ENCODE data around the gene LINC01488.

Gene LINC01488

GRCh38 chr11:69452206-69452987, 29.1 kb upstream of the LINC01488 start:
- peaks cover 0 to 16% (median 5%) of the 10 kb centered on the region in 5 donors for H3K9me3 ChIP-seq (ENCODE audit: control insufficient read depth in 5 of 5, low read length in 5 of 5)

GRCh38 chr11:69453151-69453550, 28.3 kb upstream of the LINC01488 start:
- Histone ChIP-seq H3K27me3 (ENCODE audit: control insufficient read depth in 5 of 5, insufficient read depth in 4 of 5, low read length in 5 of 5) (peaks cover 0 to 8% (median 0%) of the 10 kb centered on the region in 5 donors), H3K4me3 (ENCODE audit: low read depth in 1 of 5, low read length in 5 of 5) (no peak overlapping the region), H3K9ac (ENCODE audit: low read length in 5 of 5) (no peak overlapping the region), H3K36me3 (ENCODE audit: control insufficient read depth in 5 of 5, insufficient read depth in 5 of 5, low read length in 5 of 5) (no peaks in the 10 kb centered on the region), H3K27ac (ENCODE audit: low read depth, low read length) (no peak overlapping the region), H3K4me1 (ENCODE audit: control insufficient read depth in 5 of 5, insufficient read depth in 5 of 5, low read length in 5 of 5) (peaks cover 8 to 41% (median 26%) of the 10 kb centered on the region in 5 donors), H3K9me3 (ENCODE audit: control insufficient read depth in 5 of 5, low read length in 5 of 5) (peaks cover 0 to 16% (median 5%) of the 10 kb centered on the region in 5 donors)

More at GRCh38 chr11:69452206-69452987, 29.1 kb upstream of the LINC01488 start:
- no peak overlapping the region for H3K4me3 ChIP-seq (ENCODE audit: low read depth in 1 of 5, low read length in 5 of 5)
- no peak overlapping the region for H3K27ac ChIP-seq (ENCODE audit: low read depth, low read length)
- no peaks in the 10 kb centered on the region for H3K36me3 ChIP-seq (ENCODE audit: control insufficient read depth in 5 of 5, insufficient read depth in 5 of 5, low read length in 5 of 5)
- H3K27me3 ChIP-seq (ENCODE audit: control insufficient read depth in 5 of 5, insufficient read depth in 4 of 5, low read length in 5 of 5), result peaks cover 0 to 8% (median 0%) of the 10 kb centered on the region in 5 donors
- H3K9ac ChIP-seq (ENCODE audit: low read length in 5 of 5), result no peak overlapping the region
- peaks cover 8 to 48% (median 30%) of the 10 kb centered on the region in 5 donors for H3K4me1 ChIP-seq (ENCODE audit: control insufficient read depth in 5 of 5, insufficient read depth in 5 of 5, low read length in 5 of 5)

- peaks cover 0 to 16% (median 5%) of the 10 kb centered on the region in 5 donors for H3K9me3 ChIP-seq (ENCODE audit: control insufficient read depth in 5 of 5, low read length in 5 of 5)
- no peak overlapping the region for H3K9ac ChIP-seq (ENCODE audit: low read length in 5 of 5)
- no peaks in the 10 kb centered on the region for H3K36me3 ChIP-seq (ENCODE audit: control insufficient read depth in 5 of 5, insufficient read depth in 5 of 5, low read length in 5 of 5)
- H3K27ac ChIP-seq (ENCODE audit: low read depth, low read length), result no peak overlapping the region
- H3K4me1 ChIP-seq (ENCODE audit: control insufficient read depth in 5 of 5, insufficient read depth in 5 of 5, low read length in 5 of 5), result peaks cover 2 to 33% (median 17%) of the 10 kb centered on the region in 5 donors
- H3K27me3 ChIP-seq (ENCODE audit: control insufficient read depth in 5 of 5, insufficient read depth in 4 of 5, low read length in 5 of 5), result peaks cover 0 to 8% (median 0%) of the 10 kb centered on the region in 5 donors
- no peak overlapping the region for H3K4me3 ChIP-seq (ENCODE audit: low read depth in 1 of 5, low read length in 5 of 5)
Observed at GRCh38 chr11:69454018-69454417, 27.4 kb upstream of the LINC01488 start.

GRCh38 chr11:69455969-69456368, 25.5 kb upstream of the LINC01488 start:
- H3K36me3 ChIP-seq (ENCODE audit: control insufficient read depth in 5 of 5, insufficient read depth in 5 of 5, low read length in 5 of 5), result no peaks in the 10 kb centered on the region
- no peak overlapping the region for H3K9ac ChIP-seq (ENCODE audit: low read length in 5 of 5)
- peaks cover 0 to 13% (median 1%) of the 10 kb centered on the region in 5 donors for H3K4me1 ChIP-seq (ENCODE audit: control insufficient read depth in 5 of 5, insufficient read depth in 5 of 5, low read length in 5 of 5)
- H3K27ac ChIP-seq (ENCODE audit: low read depth, low read length), result no peak overlapping the region
- peaks cover 0 to 5% (median 0%) of the 10 kb centered on the region in 5 donors for H3K27me3 ChIP-seq (ENCODE audit: control insufficient read depth in 5 of 5, insufficient read depth in 4 of 5, low read length in 5 of 5)
- H3K4me3 ChIP-seq (ENCODE audit: low read depth in 1 of 5, low read length in 5 of 5), result no peak overlapping the region
- peaks cover 0 to 21% (median 14%) of the 10 kb centered on the region in 5 donors for H3K9me3 ChIP-seq (ENCODE audit: control insufficient read depth in 5 of 5, low read length in 5 of 5)

- Histone ChIP-seq H3K4me3 (ENCODE audit: low read depth in 1 of 5, low read length in 5 of 5) (no peak overlapping the region), H3K4me1 (ENCODE audit: control insufficient read depth in 5 of 5, insufficient read depth in 5 of 5, low read length in 5 of 5) (peaks cover 0 to 7% (median 1%) of the 10 kb centered on the region in 5 donors), H3K27me3 (ENCODE audit: control insufficient read depth in 5 of 5, insufficient read depth in 4 of 5, low read length in 5 of 5) (peaks cover 0 to 5% (median 0%) of the 10 kb centered on the region in 5 donors), H3K36me3 (ENCODE audit: control insufficient read depth in 5 of 5, insufficient read depth in 5 of 5, low read length in 5 of 5) (no peaks in the 10 kb centered on the region), H3K9me3 (ENCODE audit: control insufficient read depth in 5 of 5, low read length in 5 of 5) (peaks cover 0 to 26% (median 17%) of the 10 kb centered on the region in 5 donors), H3K9ac (ENCODE audit: low read length in 5 of 5) (no peak overlapping the region), H3K27ac (ENCODE audit: low read depth, low read length) (no peak overlapping the region)
Observed at GRCh38 chr11:69456712-69457111, 24.8 kb upstream of the LINC01488 start.

- Histone ChIP-seq H3K9me3 (ENCODE audit: control insufficient read depth in 5 of 5, low read length in 5 of 5) (peaks cover 0 to 20% (median 13%) of the 10 kb centered on the region in 5 donors), H3K36me3 (ENCODE audit: control insufficient read depth in 5 of 5, insufficient read depth in 5 of 5, low read length in 5 of 5) (no peaks in the 10 kb centered on the region), H3K27ac (ENCODE audit: low read depth, low read length) (no peak overlapping the region), H3K27me3 (ENCODE audit: control insufficient read depth in 5 of 5, insufficient read depth in 4 of 5, low read length in 5 of 5) (peaks cover 0 to 15% (median 0%) of the 10 kb centered on the region in 5 donors), H3K4me1 (ENCODE audit: control insufficient read depth in 5 of 5, insufficient read depth in 5 of 5, low read length in 5 of 5) (peaks cover 5 to 25% (median 19%) of the 10 kb centered on the region in 5 donors), H3K4me3 (ENCODE audit: low read depth in 1 of 5, low read length in 5 of 5) (no peak overlapping the region), H3K9ac (ENCODE audit: low read length in 5 of 5) (no peak overlapping the region)
Observed at GRCh38 chr11:69459848-69460539, 21.5 kb upstream of the LINC01488 start.

- H3K27ac ChIP-seq (ENCODE audit: low read depth, low read length), result no peak overlapping the region
- no peaks in the 10 kb centered on the region for H3K36me3 ChIP-seq (ENCODE audit: control insufficient read depth in 5 of 5, insufficient read depth in 5 of 5, low read length in 5 of 5)
- H3K9me3 ChIP-seq (ENCODE audit: control insufficient read depth in 5 of 5, low read length in 5 of 5), result peaks cover 0 to 20% (median 13%) of the 10 kb centered on the region in 5 donors
- H3K4me3 ChIP-seq (ENCODE audit: low read depth in 1 of 5, low read length in 5 of 5), result peak overlapping the region in 1 of 5 donors; percentile 19
- H3K4me1 ChIP-seq (ENCODE audit: control insufficient read depth in 5 of 5, insufficient read depth in 5 of 5, low read length in 5 of 5), result peaks cover 5 to 31% (median 22%) of the 10 kb centered on the region in 5 donors
- peaks cover 0 to 15% (median 0%) of the 10 kb centered on the region in 5 donors for H3K27me3 ChIP-seq (ENCODE audit: control insufficient read depth in 5 of 5, insufficient read depth in 4 of 5, low read length in 5 of 5)
- H3K9ac ChIP-seq (ENCODE audit: low read length in 5 of 5), result no peak overlapping the region
Observed at GRCh38 chr11:69460540-69461257, 20.8 kb upstream of the LINC01488 start.

- peaks cover 5 to 33% (median 22%) of the 10 kb centered on the region in 5 donors for H3K4me1 ChIP-seq (ENCODE audit: control insufficient read depth in 5 of 5, insufficient read depth in 5 of 5, low read length in 5 of 5)
- H3K27ac ChIP-seq (ENCODE audit: low read depth, low read length), result no peak overlapping the region
- no peaks in the 10 kb centered on the region for H3K36me3 ChIP-seq (ENCODE audit: control insufficient read depth in 5 of 5, insufficient read depth in 5 of 5, low read length in 5 of 5)
- H3K9me3 ChIP-seq (ENCODE audit: control insufficient read depth in 5 of 5, low read length in 5 of 5), result peaks cover 0 to 18% (median 13%) of the 10 kb centered on the region in 5 donors
- H3K4me3 ChIP-seq (ENCODE audit: low read depth in 1 of 5, low read length in 5 of 5), result no peak overlapping the region
- H3K9ac ChIP-seq (ENCODE audit: low read length in 5 of 5), result no peak overlapping the region
- H3K27me3 ChIP-seq (ENCODE audit: control insufficient read depth in 5 of 5, insufficient read depth in 4 of 5, low read length in 5 of 5), result peaks cover 0 to 15% (median 0%) of the 10 kb centered on the region in 5 donors
Observed at GRCh38 chr11:69461272-69461962, 20.0 kb upstream of the LINC01488 start.
